HepG2 (cell line): ENCODE data around the gene NEMP2. TPM values are rescaled to one million over a fixed set of nuclear protein-coding genes. Genes with fewer than 3 reads are reported as not detected.
A peak's percentile ranks its signal among the peaks of the same experiment; 100 is the strongest.

ENCODE experiments used
- ARID2 ChIP-seq: sonication (generic); formaldehyde crosslinking; IDR thresholded peaks from 2 replicates; pipeline ENCODE4 v1.8.1; 2022; ENCODE audit warnings: mild to moderate bottlenecking, missing genetic modification reagents, borderline replicate concordance
- CBX5 ChIP-seq: sonication (generic); formaldehyde crosslinking; IDR thresholded peaks from 2 replicates; pipeline ENCODE4 v1.4.0; 2020; ENCODE audit warnings: missing genetic modification reagents, borderline replicate concordance
- IKZF4 ChIP-seq: sonication (generic); formaldehyde crosslinking; IDR thresholded peaks from 2 replicates; pipeline ENCODE4 v1.5.1; 2020; ENCODE audit warnings: borderline replicate concordance, mild to moderate bottlenecking, low read depth, missing genetic modification reagents; ENCODE audit errors: not compliant biosample characterization
- KLF15 ChIP-seq: sonication (generic); formaldehyde crosslinking; IDR thresholded peaks from 2 replicates; pipeline ENCODE4 v1.8.1; 2023; ENCODE audit warnings: borderline replicate concordance, mild to moderate bottlenecking, inconsistent platforms, missing genetic modification reagents, mixed read lengths
- NFKBIZ ChIP-seq: IDR thresholded peaks from 2 replicates; pipeline ENCODE4 v1.6.1; 2018; ENCODE audit warnings: missing genetic modification reagents, missing compliant biosample characterization
- POLR2AphosphoS2 ChIP-seq: IDR thresholded peaks from 2 replicates; pipeline ENCODE4 v1.6.1; 2011; ENCODE audit warnings: low read depth, low read length, improper control_type of control experiment
- RBAK ChIP-seq: sonication (generic); formaldehyde crosslinking; IDR thresholded peaks from 2 replicates; pipeline ENCODE4 v1.5.1; 2020; ENCODE audit warnings: mild to moderate bottlenecking, missing genetic modification reagents
- SP1 ChIP-seq, 2 experiments: fragments of 450-650 bp in 1 of 2; sonication (generic) in 1 of 2; formaldehyde crosslinking in 1 of 2; IDR thresholded peaks; 2 replicates each; pipeline versions ENCODE4 v1.4.0 to v1.6.1; 2016 to 2020; ENCODE audit warnings: missing genetic modification reagents in 1 of 2
- TERF1 ChIP-seq: sonication (generic); formaldehyde crosslinking; IDR thresholded peaks from 2 replicates; pipeline ENCODE4 v1.8.0; 2022; ENCODE audit warnings: mild to moderate bottlenecking, missing genetic modification reagents, moderate library complexity
- ZBED4 ChIP-seq: sonication (generic); formaldehyde crosslinking; IDR thresholded peaks from 2 replicates; pipeline ENCODE4 v1.4.0; 2020; ENCODE audit warnings: missing genetic modification reagents, borderline replicate concordance
- ZBTB46 ChIP-seq: sonication (generic); formaldehyde crosslinking; IDR thresholded peaks from 2 replicates; pipeline ENCODE4 v1.4.0; 2020; ENCODE audit warnings: mild to moderate bottlenecking, missing genetic modification reagents, borderline replicate concordance
- ZNF335 ChIP-seq: sonication (generic); formaldehyde crosslinking; IDR thresholded peaks from 2 replicates; pipeline ENCODE4 v1.4.0; 2020; ENCODE audit warnings: missing genetic modification reagents
- ZNF44 ChIP-seq: sonication (generic); formaldehyde crosslinking; IDR thresholded peaks from 2 replicates; pipeline ENCODE4 v1.5.1; 2020; ENCODE audit warnings: mild to moderate bottlenecking, missing genetic modification reagents
- ZNF569 ChIP-seq: sonication (generic); formaldehyde crosslinking; IDR thresholded peaks from 2 replicates; pipeline ENCODE4 v1.5.0; 2020; ENCODE audit warnings: mild to moderate bottlenecking, missing genetic modification reagents, moderate library complexity, borderline replicate concordance
- ZNF644 ChIP-seq: IDR thresholded peaks from 2 replicates; pipeline ENCODE4 v1.6.1; 2016; ENCODE audit warnings: low read depth
- ZNF7 ChIP-seq: IDR thresholded peaks from 2 replicates; pipeline ENCODE4 v1.6.1; 2016; ENCODE audit warnings: missing biosample characterization, missing genetic modification reagents
- ZNF720 ChIP-seq: sonication (generic); formaldehyde crosslinking; IDR thresholded peaks from 2 replicates; pipeline ENCODE4 v1.4.0; 2020; ENCODE audit warnings: missing genetic modification reagents
- ZXDC ChIP-seq: sonication (generic); formaldehyde crosslinking; IDR thresholded peaks from 2 replicates; pipeline ENCODE4 v1.5.0; 2020; ENCODE audit warnings: mild to moderate bottlenecking, missing genetic modification reagents
- polyA plus RNA-seq, 8 experiments: library from polyadenylated mRNA; depleted of rRNA in 3 of 8; stranded (reverse) in 7 of 8; unstranded in 1 of 8; fragments of >200 nt; fragmentation: Illumina TruSeq in 4 of 8; extraction: Trizol in 4 of 8; gene quantifications; 2 replicates each; pipeline versions ENCODE4 v1.2.1 to v1.2.3, GENCODE V29; 2011 to 2016; ENCODE audit warnings: low read depth in 4 of 8, missing spikeins in 1 of 8, mixed read lengths in 1 of 8; ENCODE audit not compliant: insufficient read depth in 1 of 8
- total RNA-seq, 5 experiments: library from RNA; depleted of rRNA; stranded (reverse); fragments of >200 nt; fragmentation: Illumina TruSeq; extraction: Trizol; gene quantifications; 2 replicates each; pipeline ENCODE4 v1.2.3, GENCODE V29; 2016; ENCODE audit warnings: low read depth in 1 of 5

The NEMP2 gene
- total and polyA plus RNA-seq, 2 of the 13 experiments (the other 11 are each of a cell fraction or from before 2014, with no cell fraction given) = 2.4 to 9.8 TPM

GRCh38 chr2:190534310-190535120, at the start of gene NEMP2 (continued):
- TF ChIP-seq ZBED4 (peak; percentile 95; the same call in 1 of the 2 replicates), ZXDC (peak; percentile 92), ZBTB46 (CRISPR knock-in tag) (peak; percentile 81; the same call in 1 of the 2 replicates), ZNF335 (CRISPR knock-in tag) (no peak), TERF1 (peak; percentile 93; the same call in 1 of the 2 replicates), ZNF7 (peak; percentile 18; the same call in 1 of the 2 replicates), RBAK (CRISPR knock-in tag) (no peak), CBX5 (0 out of 2 replicates have a peak, but pooled peaks have one; percentile 10), IKZF4 (peak; percentile 88), SP1 (IDR thresholded peaks at IDR 0.05) (no peak), SP1 (CRISPR knock-in tag; IDR thresholded peaks at IDR 0.05) (peak; percentile 76), ZNF44 (CRISPR knock-in tag) (no peak; the same call in 1 of the 2 replicates), ZNF569 (CRISPR knock-in tag) (no peak; the same call in 1 of the 2 replicates), ARID2 (CRISPR knock-in tag) (no peak), KLF15 (peak; percentile 55), NFKBIZ (CRISPR knock-in tag) (no peak), ZNF644 (no peak), POLR2AphosphoS2 (no peak), ZNF720 (CRISPR knock-in tag) (no peak)
